ENCODE measurements around the gene XXYLT1. TPM values are rescaled to one million over a fixed set of nuclear protein-coding genes. Genes with fewer than 3 reads are reported as not detected.
A peak's percentile ranks its signal among the peaks of the same experiment; 100 is the strongest.

Gene XXYLT1
- total and polyA plus RNA-seq, 9 of the 15 experiments (the other 6 are each of a cell fraction or from before 2014, with no cell fraction given): 1.9 to 18.9 (median 15.0) TPM

- TF ChIP-seq ZNF224 (CRISPR knock-in tag; IDR thresholded peaks at IDR 0.05) (no peak), MEIS2 (IDR thresholded peaks at IDR 0.05; ENCODE audit: partially characterized antibody) (peak; percentile 79), GTF2A2 (tag; IDR thresholded peaks at IDR 0.05) (no peak), PBX2 (CRISPR knock-in tag; IDR thresholded peaks at IDR 0.05; ENCODE audit: low read depth) (no peak), PBX2 (tag; conservative IDR thresholded peaks at IDR 0.05; ENCODE audit: low read depth) (peak; percentile 26; the same call in 1 of the 2 replicates), CREM (IDR thresholded peaks at IDR 0.05; ENCODE audit: low read depth) (0 out of 2 replicates have a peak, but pooled peaks have one; percentile 24), CTBP1 (IDR thresholded peaks at IDR 0.05; ENCODE audit: borderline replicate concordance) (peak; percentile 34; the same call in 1 of the 2 replicates), ETV1 (tag; conservative IDR thresholded peaks at IDR 0.05; ENCODE audit: low read depth) (peak; percentile 77), PKNOX1 (IDR thresholded peaks at IDR 0.05) (peak; percentile 73), ZBTB8A (IDR thresholded peaks at IDR 0.05; ENCODE audit: partially characterized antibody) (no peak), HMBOX1 (IDR thresholded peaks at IDR 0.05) (peak; percentile 51; the same call in 1 of the 2 replicates), PRDM10 (IDR thresholded peaks at IDR 0.05; ENCODE audit: partially characterized antibody) (no peak), ATF3 (IDR thresholded peaks at IDR 0.05) (peak; percentile 81), ATF3 (CRISPR knock-in tag; conservative IDR thresholded peaks at IDR 0.05) (no peak), JUN (IDR thresholded peaks at IDR 0.05; ENCODE audit: borderline replicate concordance, low read depth, low read length) (peak; percentile 39; the same call in 1 of the 2 replicates), JUN (CRISPR knock-in tag; IDR thresholded peaks at IDR 0.05; ENCODE audit: borderline replicate concordance) (no peak), HDAC2 (IDR thresholded peaks at IDR 0.05) (0 out of 2 replicates have a peak, but pooled peaks have one; percentile 10), MCM2 (IDR thresholded peaks at IDR 0.05; ENCODE audit: low read depth) (no peak), XRCC5 (IDR thresholded peaks at IDR 0.05; ENCODE audit: low read depth, low read length) (0 out of 2 replicates have a peak, but pooled peaks have one; percentile 35), SMARCA4 (IDR thresholded peaks at IDR 0.05) (peak; percentile 32; the same call in 1 of the 2 replicates), EP300 (IDR thresholded peaks at IDR 0.05; ENCODE audit: low read length) (peak; percentile 27; the same call in 1 of the 2 replicates)
These were observed 67.4 kb downstream of the XXYLT1 start (continued) for GRCh38 chr3:195203606-195204005.

Data from K562 (cell line).